ENCODE results near the gene IFI6. TPM values are rescaled to one million over a fixed set of nuclear protein-coding genes. Genes with fewer than 3 reads are reported as not detected.

The IFI6 gene
- total RNA-seq, 1 experiment from 2014 or later: 19.4 TPM

DNA sequence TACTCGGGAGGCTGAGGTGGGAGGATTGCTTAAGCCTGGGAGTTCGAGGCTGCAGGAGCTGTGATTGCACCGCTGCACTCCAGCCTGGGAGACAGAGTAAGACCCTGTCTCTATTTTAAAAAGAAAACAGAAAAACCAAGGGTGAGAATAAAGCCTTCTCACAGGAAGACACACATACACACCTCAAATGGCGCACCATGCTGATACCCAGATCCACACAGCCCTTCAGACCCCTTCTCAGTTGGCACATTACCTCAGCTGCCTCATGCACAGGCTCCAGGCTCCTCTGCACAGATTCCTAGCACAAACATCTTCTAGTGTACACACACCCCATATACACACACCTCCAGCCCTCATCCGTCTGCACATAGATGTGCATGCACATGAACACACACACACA is 44.9 kb downstream of the IFI6 start:
- no peaks in the 10 kb centered on the region for H3K4me1 ChIP-seq (ENCODE audit: insufficient read depth, low read length, poor library complexity, severe bottlenecking)
- ChIA-PET POLR2A (ENCODE audit: low non-redundant PET) (no interaction called here), CTCF (no interaction called here)
- BruUV-seq (replicated peaks): no TSS peak
- intact Hi-C loops (cut with micrococcal nuclease; ENCODE audit: unreplicated experiment): no loop called here
- no peak for TF ChIP-seq EZH2 (IDR thresholded peaks at IDR 0.05; ENCODE audit: borderline replicate concordance, low read depth, low read length, poor library complexity, severe bottlenecking)
- TF ChIP-seq CTCF (conservative IDR thresholded peaks at IDR 0.05; ENCODE audit: low read depth, low read length): no peak
- H3K27ac ChIP-seq (ENCODE audit: low read depth, low read length, poor library complexity, severe bottlenecking): no peak overlapping the region
- H3K36me3 ChIP-seq (ENCODE audit: insufficient read depth, low read length, poor library complexity, severe bottlenecking): no peaks in the 10 kb centered on the region
- no peaks in the 10 kb centered on the region for H3K9me3 ChIP-seq (ENCODE audit: low read depth, low read length, poor library complexity, severe bottlenecking)
- no peak for DNase-seq (ENCODE audit: low spot score)
- H3K4me3 ChIP-seq (ENCODE audit: low read depth, low read length, poor library complexity, severe bottlenecking): no peak overlapping the region
- no peaks in the 10 kb centered on the region for H3K27me3 ChIP-seq (replicated peaks; ENCODE audit: insufficient read depth, low read depth, low read length, poor library complexity)

DNA sequence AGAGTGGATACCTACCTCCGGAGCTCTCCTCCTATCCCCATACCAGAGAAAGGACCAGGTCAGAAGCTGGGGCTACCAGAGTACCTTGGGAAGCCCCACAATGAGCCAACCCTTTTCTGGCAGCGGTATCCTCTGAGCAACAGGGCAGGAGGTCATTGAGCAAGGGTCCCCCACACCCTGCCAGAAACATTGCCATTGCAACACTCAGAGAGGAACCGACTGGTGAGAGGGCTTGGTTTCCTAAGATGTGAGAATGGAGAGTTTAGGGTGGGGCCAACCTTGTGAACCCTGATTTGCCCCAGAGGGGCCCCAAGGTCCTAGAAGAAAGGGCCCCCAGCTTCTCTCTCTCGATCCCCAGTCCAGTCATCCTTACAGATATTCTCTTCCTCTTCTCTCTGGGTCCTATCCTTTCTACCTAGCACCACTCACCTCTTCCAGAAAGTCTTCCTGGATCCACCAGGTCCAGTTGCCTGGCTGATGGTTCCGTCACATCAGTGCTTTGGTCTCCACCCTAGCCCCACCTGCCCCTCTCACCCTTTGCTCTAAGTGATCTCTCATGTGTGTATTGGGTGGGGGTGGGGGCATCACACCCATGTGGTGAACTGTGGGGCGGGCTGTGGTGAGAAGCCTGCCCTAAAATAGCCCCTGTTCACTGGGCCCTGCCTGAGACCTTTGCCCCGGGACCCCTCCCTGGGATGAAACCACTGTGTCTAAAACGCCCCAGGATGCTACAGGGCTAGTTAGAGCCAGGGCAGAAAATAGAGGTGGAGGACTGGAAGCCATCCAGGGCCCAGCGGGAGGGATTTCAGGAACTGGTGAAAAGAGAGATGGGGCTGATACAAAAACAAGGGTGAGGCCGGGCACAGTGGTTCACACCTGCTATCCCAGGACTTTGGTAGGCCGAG is 45.7 kb downstream of the IFI6 start:
- H3K36me3 ChIP-seq (ENCODE audit: insufficient read depth, low read length, poor library complexity, severe bottlenecking): no peaks in the 10 kb centered on the region
- no peaks in the 10 kb centered on the region for H3K4me1 ChIP-seq (ENCODE audit: insufficient read depth, low read length, poor library complexity, severe bottlenecking)
- ChIA-PET CTCF (no interaction called here), POLR2A (ENCODE audit: low non-redundant PET) (no interaction called here)
- BruUV-seq (replicated peaks): no TSS peak
- intact Hi-C loops (cut with micrococcal nuclease; ENCODE audit: unreplicated experiment): no loop called here
- no peak overlapping the region for H3K27ac ChIP-seq (ENCODE audit: low read depth, low read length, poor library complexity, severe bottlenecking)
- H3K9me3 ChIP-seq (ENCODE audit: low read depth, low read length, poor library complexity, severe bottlenecking): no peaks in the 10 kb centered on the region
- H3K27me3 ChIP-seq (replicated peaks; ENCODE audit: insufficient read depth, low read depth, low read length, poor library complexity): no peaks in the 10 kb centered on the region
- TF ChIP-seq EZH2 (IDR thresholded peaks at IDR 0.05; ENCODE audit: borderline replicate concordance, low read depth, low read length, poor library complexity, severe bottlenecking) (no peak), CTCF (conservative IDR thresholded peaks at IDR 0.05; ENCODE audit: low read depth, low read length) (no peak)
- DNase-seq (ENCODE audit: low spot score): no peak
- no peak overlapping the region for H3K4me3 ChIP-seq (ENCODE audit: low read depth, low read length, poor library complexity, severe bottlenecking)

DNA sequence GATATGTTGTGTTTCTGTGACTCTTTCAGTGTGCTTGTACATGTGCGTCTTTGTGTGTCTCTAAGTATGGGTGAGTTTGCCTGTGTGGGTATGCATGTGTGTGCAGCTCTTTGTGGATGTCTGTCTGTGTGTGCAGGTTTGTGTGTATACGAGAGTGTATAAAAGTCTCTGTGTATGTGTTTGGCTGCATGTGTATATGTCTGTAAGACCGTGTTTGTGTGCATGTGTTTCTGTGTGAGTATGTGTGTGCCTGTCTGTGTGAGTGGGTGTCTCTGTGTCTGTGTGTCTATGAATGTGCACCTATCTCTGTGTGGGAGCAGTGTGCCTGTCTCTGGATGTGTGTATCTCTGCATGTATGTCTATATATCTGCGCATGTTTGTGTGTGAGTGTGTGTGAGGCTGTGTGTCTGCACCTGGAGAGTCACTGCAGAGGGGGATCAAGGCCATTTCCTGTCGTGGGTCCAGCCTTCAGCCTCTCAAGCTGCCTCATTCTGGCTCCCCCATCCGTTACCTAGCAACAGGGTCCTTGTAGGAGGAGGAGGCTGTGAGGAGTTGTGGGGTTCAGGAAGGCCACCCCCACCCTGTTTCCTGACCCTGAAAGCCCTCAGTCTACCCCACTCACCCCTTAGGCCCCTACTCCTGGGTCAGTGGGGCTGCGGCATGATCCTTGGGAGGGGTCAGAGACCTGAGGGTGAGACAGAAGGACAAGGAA is 47.4 kb downstream of the IFI6 start:
- Histone ChIP-seq H3K9me3 (ENCODE audit: low read depth, low read length, poor library complexity, severe bottlenecking) (no peaks in the 10 kb centered on the region), H3K4me1 (ENCODE audit: insufficient read depth, low read length, poor library complexity, severe bottlenecking) (no peaks in the 10 kb centered on the region), H3K36me3 (ENCODE audit: insufficient read depth, low read length, poor library complexity, severe bottlenecking) (no peaks in the 10 kb centered on the region), H3K27ac (ENCODE audit: low read depth, low read length, poor library complexity, severe bottlenecking) (no peak overlapping the region), H3K27me3 (replicated peaks; ENCODE audit: insufficient read depth, low read depth, low read length, poor library complexity) (no peaks in the 10 kb centered on the region), H3K4me3 (ENCODE audit: low read depth, low read length, poor library complexity, severe bottlenecking) (no peak overlapping the region)
- no peak for DNase-seq (ENCODE audit: low spot score)
- intact Hi-C loops (cut with micrococcal nuclease; ENCODE audit: unreplicated experiment): no loop called here
- no TSS peak for BruUV-seq (replicated peaks)
- POLR2A ChIA-PET (ENCODE audit: low non-redundant PET): no interaction called here
- TF ChIP-seq CTCF (conservative IDR thresholded peaks at IDR 0.05; ENCODE audit: low read depth, low read length): no peak
- no peak for TF ChIP-seq EZH2 (IDR thresholded peaks at IDR 0.05; ENCODE audit: borderline replicate concordance, low read depth, low read length, poor library complexity, severe bottlenecking)
- CTCF ChIA-PET: no interaction called here
